H9 (cell line): ENCODE measurements around the gene OR52L1. TPM values are rescaled to one million over a fixed set of nuclear protein-coding genes. Genes with fewer than 3 reads are reported as not detected.

ENCODE experiments used
- DNase-seq: peaks from one replicate; pipeline ENCODE4 v3.0.0-alpha.2; 2017
- H2AFZ ChIP-seq: one replicate; pipeline ENCODE4 v1.6.1; 2013; ENCODE audit warnings: mild to moderate bottlenecking, low read length, control low read depth, moderate library complexity
- H2AK5ac ChIP-seq: 2 replicates; pipeline ENCODE4 v1.6.1; 2013; ENCODE audit warnings: low read length, control low read depth, mixed read lengths; ENCODE audit not compliant: insufficient read length
- H2BK120ac ChIP-seq: one replicate; pipeline ENCODE4 v1.6.1; 2013; ENCODE audit warnings: low read depth, mild to moderate bottlenecking, low read length, control low read depth, inconsistent platforms; ENCODE audit not compliant: poor library complexity, severe bottlenecking
- H2BK12ac ChIP-seq: 2 replicates; pipeline ENCODE4 v1.6.1; 2013; ENCODE audit warnings: low read length, control low read depth, mixed read lengths, low read depth; ENCODE audit not compliant: insufficient read length
- H2BK15ac ChIP-seq: 2 replicates; pipeline ENCODE4 v1.6.1; 2013; ENCODE audit warnings: low read depth, low read length, control low read depth
- H2BK20ac ChIP-seq: one replicate; pipeline ENCODE4 v1.6.1; 2013; ENCODE audit warnings: low read depth, mild to moderate bottlenecking, low read length, control low read depth, inconsistent platforms; ENCODE audit not compliant: poor library complexity, severe bottlenecking
- H2BK5ac ChIP-seq: 2 replicates; pipeline ENCODE4 v1.6.1; 2013; ENCODE audit warnings: low read length, control low read depth, mixed read lengths; ENCODE audit not compliant: insufficient read length
- H3K14ac ChIP-seq: 2 replicates; pipeline ENCODE4 v1.6.1; 2013; ENCODE audit warnings: low read length, control low read depth; ENCODE audit not compliant: insufficient read depth
- H3K18ac ChIP-seq: 2 replicates; pipeline ENCODE4 v1.6.1; 2013; ENCODE audit warnings: low read depth, mild to moderate bottlenecking, mixed read lengths, low read length, control low read depth; ENCODE audit not compliant: insufficient read length
- H3K23ac ChIP-seq: 2 replicates; pipeline ENCODE4 v1.6.1; 2013; ENCODE audit warnings: low read length, control low read depth, mixed read lengths, low read depth; ENCODE audit not compliant: insufficient read length
- H3K23me2 ChIP-seq: 2 replicates; pipeline ENCODE4 v1.6.1; 2013; ENCODE audit warnings: low read depth, mild to moderate bottlenecking, mixed read lengths, low read length, control low read depth; ENCODE audit not compliant: insufficient read length, poor library complexity, severe bottlenecking
- H3K27ac ChIP-seq: 2 replicates; pipeline ENCODE4 v1.5.1; 2013; ENCODE audit warnings: low read length, control low read depth, mixed read lengths, low read depth; ENCODE audit not compliant: insufficient read length
- H3K27me3 ChIP-seq: 2 replicates; pipeline ENCODE4 v1.6.1; 2013; ENCODE audit warnings: low read length, control low read depth, inconsistent platforms; ENCODE audit not compliant: insufficient read depth
- H3K4ac ChIP-seq: 2 replicates; pipeline ENCODE4 v1.6.1; 2013; ENCODE audit warnings: low read depth, mild to moderate bottlenecking, control low read depth, inconsistent platforms, low read length, moderate library complexity
- H3K4me1 ChIP-seq: 2 replicates; pipeline ENCODE4 v1.6.1; 2013; ENCODE audit warnings: low read length, control low read depth, inconsistent platforms; ENCODE audit not compliant: insufficient read depth
- H3K4me2 ChIP-seq: 2 replicates; pipeline ENCODE4 v1.6.1; 2013; ENCODE audit warnings: low read length, control low read depth, mixed read lengths; ENCODE audit not compliant: insufficient read length, insufficient read depth
- H3K56ac ChIP-seq: 2 replicates; pipeline ENCODE4 v1.6.1; 2013; ENCODE audit warnings: low read depth, mild to moderate bottlenecking, mixed read lengths, low read length, control low read depth; ENCODE audit not compliant: insufficient read length
- H3K79me1 ChIP-seq: 2 replicates; pipeline ENCODE4 v1.6.1; 2013; ENCODE audit warnings: low read depth, mild to moderate bottlenecking, moderate library complexity, low read length, control low read depth, inconsistent platforms; ENCODE audit not compliant: insufficient read depth, poor library complexity, severe bottlenecking
- H3K79me2 ChIP-seq: 2 replicates; pipeline ENCODE4 v1.6.1; 2013; ENCODE audit warnings: low read length, control low read depth, inconsistent platforms; ENCODE audit not compliant: insufficient read depth
- H3K9ac ChIP-seq: 2 replicates; pipeline ENCODE4 v1.6.1; 2013; ENCODE audit warnings: low read length, control low read depth, mixed read lengths; ENCODE audit not compliant: insufficient read length; ENCODE audit errors: extremely low read depth
- H3K9me3 ChIP-seq: one replicate; pipeline ENCODE4 v1.6.1; 2013; ENCODE audit warnings: low read depth, low read length, inconsistent platforms; ENCODE audit not compliant: control insufficient read depth
- H3T11ph ChIP-seq: one replicate; pipeline ENCODE4 v1.6.1; 2013; ENCODE audit warnings: mild to moderate bottlenecking, low read length, control low read depth, inconsistent platforms
- H4K20me1 ChIP-seq: one replicate; pipeline ENCODE4 v1.6.1; 2013; ENCODE audit not compliant: control insufficient read depth, insufficient read length, insufficient read depth
- H4K5ac ChIP-seq: 2 replicates; pipeline ENCODE4 v1.6.1; 2013; ENCODE audit warnings: low read depth, mild to moderate bottlenecking, mixed read lengths, low read length, control low read depth; ENCODE audit not compliant: insufficient read length
- H4K8ac ChIP-seq: replicated peaks from 2 replicates; pipeline ENCODE4 v1.6.1; 2013; ENCODE audit warnings: low read length, control low read depth, mixed read lengths, low read depth; ENCODE audit not compliant: insufficient read length
- H4K91ac ChIP-seq: 2 replicates; pipeline ENCODE4 v1.6.1; 2013; ENCODE audit warnings: low read depth, mild to moderate bottlenecking, moderate library complexity, mixed read lengths, low read length, control low read depth; ENCODE audit not compliant: insufficient read length
- H3K27ac Mint-ChIP-seq, 3 experiments: 2 replicates in 2 of 3; 3 replicates in 1 of 3; pipeline ENCODE4 v1.8.0; 2020 to 2021; ENCODE audit warnings: mixed read lengths in 3 of 3, mild to moderate bottlenecking in 1 of 3, moderate library complexity in 1 of 3
- H3K27me3 Mint-ChIP-seq: 2 replicates; pipeline ENCODE4 v1.8.0; 2021; ENCODE audit warnings: low read depth, mild to moderate bottlenecking, moderate library complexity, mixed read lengths
- H3K36me3 Mint-ChIP-seq, 3 experiments: 2 replicates in 2 of 3; 3 replicates in 1 of 3; pipeline ENCODE4 v1.8.0; 2020 to 2021; ENCODE audit warnings: low read depth in 3 of 3, mixed read lengths in 3 of 3; ENCODE audit not compliant: insufficient read depth in 1 of 3
- H3K4me1 Mint-ChIP-seq, 2 experiments: 2 replicates each; pipeline ENCODE4 v1.8.0; 2020; ENCODE audit warnings: mixed read lengths in 2 of 2
- H3K4me3 Mint-ChIP-seq, 2 experiments: 2 replicates in 1 of 2; 3 replicates in 1 of 2; pipeline ENCODE4 v1.8.0; 2020 to 2021; ENCODE audit warnings: mild to moderate bottlenecking in 2 of 2, mixed read lengths in 2 of 2, moderate library complexity in 1 of 2
- H3K9me3 Mint-ChIP-seq, 2 experiments: 2 replicates in 1 of 2; 3 replicates in 1 of 2; pipeline ENCODE4 v1.8.0; 2020; ENCODE audit warnings: mild to moderate bottlenecking in 2 of 2, mixed read lengths in 2 of 2, moderate library complexity in 1 of 2
- CTCF ChIP-seq: fragments of 200-600 bp; sonication (generic); conservative IDR thresholded peaks from 3 replicates; pipeline ENCODE4 v1.8.0; 2021; ENCODE audit warnings: antibody characterized with exemption, mild to moderate bottlenecking
- WGBS: extraction: QIAGEN DNeasy Blood & Tissue Kit; methylation state at CpG from one replicate; pipeline ENCODE4 v1.1.7; 2013; ENCODE audit warnings: missing lambda C conversion rate, low lambda C conversion rate, mixed read lengths; ENCODE audit not compliant: insufficient read length; ENCODE audit errors: extremely low coverage; 5-methylcytosine and 5-hydroxymethylcytosine counted together
- total RNA-seq: library from RNA; stranded (reverse); gene quantifications from 2 replicates; pipeline ENCODE4 v1.2.1, GENCODE V29; 2021

The OR52L1 gene
- total RNA-seq, 1 experiment from 2014 or later: not detected

- Histone ChIP-seq H2BK12ac (no peak overlapping the region), H2BK20ac (no peak overlapping the region), H4K5ac (no peak overlapping the region), H3K56ac (no peak overlapping the region), H3K14ac (no peak overlapping the region; the same call in 1 of the 2 replicates), H2BK15ac (no peak overlapping the region), H3K23me2 (no peaks in the 10 kb centered on the region), H3K23ac (no peak overlapping the region), H3K27me3 (no peaks in the 10 kb centered on the region), H3K9ac (no peak overlapping the region), H4K8ac (no peak overlapping the region), H3K9me3 (no peaks in the 10 kb centered on the region), H4K20me1 (no peaks in the 10 kb centered on the region), H2AK5ac (no peak overlapping the region), H3K27ac (no peak overlapping the region), H3T11ph (no peak overlapping the region), H3K18ac (no peak overlapping the region), H3K4ac (no peak overlapping the region), H2AFZ (no peak overlapping the region), H2BK120ac (no peak overlapping the region), H3K79me1 (no peaks in the 10 kb centered on the region), H3K79me2 (no peaks in the 10 kb centered on the region), H3K4me2 (no peak overlapping the region), H2BK5ac (no peak overlapping the region), H4K91ac (no peak overlapping the region), H3K4me1 (no peaks in the 10 kb centered on the region)
- Mint-ChIP-seq H3K9me3 (no peaks in the 10 kb centered on the region), H3K4me3 (no peak overlapping the region), H3K27me3 (no peaks in the 10 kb centered on the region; the same call in 1 of the 2 replicates), H3K4me1 (no peaks in the 10 kb centered on the region), H3K36me3 (no peaks in the 10 kb centered on the region), H3K27ac (no peak overlapping the region)
- DNase-seq: no peak
- no CpG with 5 or more reads among the region's 7 CpGs for WGBS
- TF ChIP-seq CTCF: no peak
These were observed 15.5 kb upstream of the OR52L1 start for GRCh38 chr11:6002202-6002699.
